Fibroblast of lung (primary cell): Measurements from ENCODE around the gene GLIPR2. TPM values are rescaled to one million over a fixed set of nuclear protein-coding genes. Genes with fewer than 3 reads are reported as not detected.
"Not testable (repeated sequence)": the region's sequence is repeated elsewhere in the genome, so short reads cannot be mapped to it uniquely, and the experiment has no call there.

Source experiments
- DNase-seq, 2 donors: peaks; one replicate each; pipeline versions ENCODE4 v3.0.0 to v3.0.0-alpha.2; 2010; ENCODE audit warnings: low read depth in 2 of 2
- H2AFZ ChIP-seq: 2 replicates; pipeline ENCODE4 v1.5.1; 2012; ENCODE audit warnings: low read length, control low read depth, inconsistent platforms
- H3K27ac ChIP-seq: 2 replicates; pipeline ENCODE4 v1.5.1; 2011; ENCODE audit warnings: low read length, control low read depth; ENCODE audit not compliant: insufficient read depth
- H3K27me3 ChIP-seq: 2 replicates; pipeline ENCODE4 v1.5.1; 2011; ENCODE audit warnings: mild to moderate bottlenecking, low read length; ENCODE audit not compliant: control insufficient read depth, insufficient read depth
- H3K36me3 ChIP-seq: 2 replicates; pipeline ENCODE4 v1.5.1; 2011; ENCODE audit warnings: low read length; ENCODE audit not compliant: control insufficient read depth, insufficient read depth
- H3K4me1 ChIP-seq: 2 replicates; pipeline ENCODE4 v1.5.1; 2011; ENCODE audit warnings: low read length; ENCODE audit not compliant: control insufficient read depth, insufficient read depth; ENCODE audit errors: extremely low read depth
- H3K4me2 ChIP-seq: 2 replicates; pipeline ENCODE4 v1.5.1; 2011; ENCODE audit warnings: low read length, control low read depth; ENCODE audit not compliant: insufficient read depth; ENCODE audit errors: extremely low read depth
- H3K4me3 ChIP-seq, 4 experiments: fragments of 200-600 bp in 1 of 4; sonication (generic) in 1 of 4; replicated peaks in 1 of 4; 2 replicates each; pipeline ENCODE4 v1.5.1; 2011 to 2016; ENCODE audit warnings: low read length in 4 of 4, low read depth in 3 of 4, mild to moderate bottlenecking in 3 of 4, control low read depth in 2 of 4, inconsistent platforms in 1 of 4, mixed read lengths in 1 of 4; ENCODE audit not compliant: insufficient read depth in 1 of 4; ENCODE audit errors: control extremely low read depth in 1 of 4
- H3K79me2 ChIP-seq: 2 replicates; pipeline ENCODE4 v1.5.1; 2012; ENCODE audit warnings: mild to moderate bottlenecking, low read length, inconsistent platforms; ENCODE audit not compliant: control insufficient read depth, insufficient read depth
- H3K9ac ChIP-seq: 2 replicates; pipeline ENCODE4 v1.5.1; 2011; ENCODE audit warnings: mild to moderate bottlenecking, low read length, control low read depth; ENCODE audit not compliant: insufficient read depth
- H3K9me3 ChIP-seq: 2 replicates; pipeline ENCODE4 v1.5.1; 2012; ENCODE audit warnings: low read depth, low read length; ENCODE audit not compliant: control insufficient read depth, insufficient read depth
- H4K20me1 ChIP-seq: 2 replicates; pipeline ENCODE4 v1.5.1; 2011; ENCODE audit warnings: low read length; ENCODE audit not compliant: control insufficient read depth, insufficient read depth; ENCODE audit errors: extremely low read depth
- EZH2 ChIP-seq: IDR thresholded peaks from 2 replicates; pipeline ENCODE4 v1.5.1; 2012; ENCODE audit warnings: low read length, control low read depth, mild to moderate bottlenecking; ENCODE audit errors: missing control alignments
- polyA plus RNA-seq, 2 donors: library from polyadenylated mRNA; depleted of rRNA in 1 of 2; stranded (reverse) in 1 of 2; unstranded in 1 of 2; fragments of >200 nt; gene quantifications; 2 replicates each; pipeline ENCODE4 v1.2.1, GENCODE V29; 2011 to 2012; ENCODE audit warnings: missing spikeins in 1 of 2
- total RNA-seq: library from RNA; depleted of rRNA; stranded (reverse); fragments of >200 nt; gene quantifications from 2 replicates; pipeline ENCODE4 v1.2.1, GENCODE V29; 2014
- TF ChIP-seq, protein P1 (sequence below), 2 donors: IDR thresholded peaks in 1 of 2; conservative IDR thresholded peaks in 1 of 2; 1 replicate in 1 of 2; 2 replicates in 1 of 2; pipeline ENCODE4 v1.5.1; 2011 to 2012; ENCODE audit warnings: low read length in 2 of 2, control low read depth in 1 of 2, inconsistent platforms in 1 of 2, low read depth in 1 of 2, mild to moderate bottlenecking in 1 of 2

The GLIPR2 gene
- total and polyA plus RNA-seq, 2 donors (not counting 1 experiment from before 2014, with no cell fraction given), result 40.0 to 108 TPM

DNA sequence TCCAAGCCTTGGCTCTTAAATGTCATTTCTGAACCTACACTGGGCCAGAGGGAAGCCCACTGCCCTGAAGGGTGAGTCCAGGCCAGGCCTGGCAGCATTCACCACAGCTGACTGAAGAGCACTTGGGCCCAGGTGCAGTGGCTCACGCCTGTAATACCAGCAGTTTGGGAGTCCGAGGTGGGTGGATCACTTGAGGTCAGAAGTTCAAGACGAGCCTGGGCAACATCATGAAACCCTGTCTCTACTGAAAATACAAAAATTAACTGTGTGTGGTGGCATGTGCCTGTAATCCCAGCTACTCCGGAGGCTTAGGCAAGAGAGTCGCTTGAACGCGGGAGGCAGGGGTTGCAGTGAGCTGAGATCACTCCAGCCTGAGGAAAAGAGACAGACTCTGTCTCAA, 37.7 kb downstream of the GLIPR2 start:
- H3K79me2 ChIP-seq, result no peaks in the 10 kb centered on the region
- TF ChIP-seq EZH2, result no peak
- TF ChIP-seq, protein P1, sequence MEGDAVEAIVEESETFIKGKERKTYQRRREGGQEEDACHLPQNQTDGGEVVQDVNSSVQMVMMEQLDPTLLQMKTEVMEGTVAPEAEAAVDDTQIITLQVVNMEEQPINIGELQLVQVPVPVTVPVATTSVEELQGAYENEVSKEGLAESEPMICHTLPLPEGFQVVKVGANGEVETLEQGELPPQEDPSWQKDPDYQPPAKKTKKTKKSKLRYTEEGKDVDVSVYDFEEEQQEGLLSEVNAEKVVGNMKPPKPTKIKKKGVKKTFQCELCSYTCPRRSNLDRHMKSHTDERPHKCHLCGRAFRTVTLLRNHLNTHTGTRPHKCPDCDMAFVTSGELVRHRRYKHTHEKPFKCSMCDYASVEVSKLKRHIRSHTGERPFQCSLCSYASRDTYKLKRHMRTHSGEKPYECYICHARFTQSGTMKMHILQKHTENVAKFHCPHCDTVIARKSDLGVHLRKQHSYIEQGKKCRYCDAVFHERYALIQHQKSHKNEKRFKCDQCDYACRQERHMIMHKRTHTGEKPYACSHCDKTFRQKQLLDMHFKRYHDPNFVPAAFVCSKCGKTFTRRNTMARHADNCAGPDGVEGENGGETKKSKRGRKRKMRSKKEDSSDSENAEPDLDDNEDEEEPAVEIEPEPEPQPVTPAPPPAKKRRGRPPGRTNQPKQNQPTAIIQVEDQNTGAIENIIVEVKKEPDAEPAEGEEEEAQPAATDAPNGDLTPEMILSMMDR (conservative IDR thresholded peaks at IDR 0.05 in 1 of 2, IDR thresholded peaks at IDR 0.05 in 1 of 2; ENCODE audit: low read depth in 1 of 2, low read length in 2 of 2), result no peak
- no peaks in the 10 kb centered on the region for H4K20me1 ChIP-seq
- H3K9ac ChIP-seq, result no peak overlapping the region
- no peak overlapping the region for H3K27ac ChIP-seq
- H3K27me3 ChIP-seq, result no peaks in the 10 kb centered on the region
- H2AFZ ChIP-seq, result no peak overlapping the region
- no peaks in the 10 kb centered on the region for H3K9me3 ChIP-seq
- H3K36me3 ChIP-seq, result no peaks in the 10 kb centered on the region
- no peak overlapping the region for H3K4me3 ChIP-seq
- H3K4me1 ChIP-seq, result no peaks in the 10 kb centered on the region
- no peak overlapping the region for H3K4me2 ChIP-seq
- DNase-seq, result no peak

DNA sequence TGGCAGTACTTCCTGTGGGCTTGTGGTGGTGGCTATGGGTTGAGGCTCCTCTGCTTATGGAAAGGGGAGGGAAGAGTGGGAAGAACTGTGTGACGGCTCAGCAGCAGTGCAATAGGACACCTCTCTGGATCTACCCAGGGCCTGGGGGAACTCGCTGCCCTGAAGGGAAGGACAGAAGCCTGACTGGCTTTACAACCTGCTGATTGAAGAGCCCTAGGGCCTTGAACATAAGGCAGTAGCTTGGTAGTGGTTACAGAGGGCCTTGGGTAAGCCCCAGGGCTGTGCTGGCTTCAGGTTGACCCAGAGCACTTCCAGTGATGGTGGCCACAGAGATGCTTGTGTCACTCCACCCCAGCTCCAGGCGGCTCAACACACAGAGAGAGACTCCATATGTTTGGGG, 38.2 kb downstream of the GLIPR2 start:
- TF ChIP-seq, protein P1 (conservative IDR thresholded peaks at IDR 0.05 in 1 of 2, IDR thresholded peaks at IDR 0.05 in 1 of 2; ENCODE audit: low read depth in 1 of 2, low read length in 2 of 2), result no peak
- TF ChIP-seq EZH2, result no peak
- no peak for DNase-seq
- no peaks in the 10 kb centered on the region for H4K20me1 ChIP-seq
- no peaks in the 10 kb centered on the region for H3K79me2 ChIP-seq
- no peaks in the 10 kb centered on the region for H3K36me3 ChIP-seq
- no peaks in the 10 kb centered on the region for H3K9me3 ChIP-seq
- no peak overlapping the region for H3K4me3 ChIP-seq
- H3K4me2 ChIP-seq, result no peak overlapping the region
- H3K9ac ChIP-seq, result no peak overlapping the region
- no peaks in the 10 kb centered on the region for H3K4me1 ChIP-seq
- H3K27ac ChIP-seq, result no peak overlapping the region
- no peak overlapping the region for H2AFZ ChIP-seq
- no peaks in the 10 kb centered on the region for H3K27me3 ChIP-seq

GRCh38 chr9:36175209-36175608, 38.7 kb downstream of the GLIPR2 start:
- not testable (repeated sequence) for H3K27ac ChIP-seq, H3K4me3 ChIP-seq, H3K9me3 ChIP-seq, H3K79me2 ChIP-seq, H3K4me1 ChIP-seq, DNase-seq, H3K36me3 ChIP-seq, H3K9ac ChIP-seq, H3K4me2 ChIP-seq, H3K27me3 ChIP-seq, H2AFZ ChIP-seq, H4K20me1 ChIP-seq

GRCh38 chr9:36176496-36176895, 40.0 kb downstream of the GLIPR2 start:
- not testable (repeated sequence) for H3K4me3 ChIP-seq, DNase-seq, H3K4me1 ChIP-seq, H3K36me3 ChIP-seq, H3K4me2 ChIP-seq, H3K9me3 ChIP-seq, H2AFZ ChIP-seq, H3K27me3 ChIP-seq, H3K27ac ChIP-seq, H4K20me1 ChIP-seq, H3K9ac ChIP-seq, H3K79me2 ChIP-seq
